ENCODE measurements around the gene TMEM59.
"Not testable (repeated sequence)": the region's sequence is repeated elsewhere in the genome, so short reads cannot be mapped to it uniquely, and the experiment has no call there.

The TMEM59 gene, protein sequence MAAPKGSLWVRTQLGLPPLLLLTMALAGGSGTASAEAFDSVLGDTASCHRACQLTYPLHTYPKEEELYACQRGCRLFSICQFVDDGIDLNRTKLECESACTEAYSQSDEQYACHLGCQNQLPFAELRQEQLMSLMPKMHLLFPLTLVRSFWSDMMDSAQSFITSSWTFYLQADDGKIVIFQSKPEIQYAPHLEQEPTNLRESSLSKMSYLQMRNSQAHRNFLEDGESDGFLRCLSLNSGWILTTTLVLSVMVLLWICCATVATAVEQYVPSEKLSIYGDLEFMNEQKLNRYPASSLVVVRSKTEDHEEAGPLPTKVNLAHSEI

DNA sequence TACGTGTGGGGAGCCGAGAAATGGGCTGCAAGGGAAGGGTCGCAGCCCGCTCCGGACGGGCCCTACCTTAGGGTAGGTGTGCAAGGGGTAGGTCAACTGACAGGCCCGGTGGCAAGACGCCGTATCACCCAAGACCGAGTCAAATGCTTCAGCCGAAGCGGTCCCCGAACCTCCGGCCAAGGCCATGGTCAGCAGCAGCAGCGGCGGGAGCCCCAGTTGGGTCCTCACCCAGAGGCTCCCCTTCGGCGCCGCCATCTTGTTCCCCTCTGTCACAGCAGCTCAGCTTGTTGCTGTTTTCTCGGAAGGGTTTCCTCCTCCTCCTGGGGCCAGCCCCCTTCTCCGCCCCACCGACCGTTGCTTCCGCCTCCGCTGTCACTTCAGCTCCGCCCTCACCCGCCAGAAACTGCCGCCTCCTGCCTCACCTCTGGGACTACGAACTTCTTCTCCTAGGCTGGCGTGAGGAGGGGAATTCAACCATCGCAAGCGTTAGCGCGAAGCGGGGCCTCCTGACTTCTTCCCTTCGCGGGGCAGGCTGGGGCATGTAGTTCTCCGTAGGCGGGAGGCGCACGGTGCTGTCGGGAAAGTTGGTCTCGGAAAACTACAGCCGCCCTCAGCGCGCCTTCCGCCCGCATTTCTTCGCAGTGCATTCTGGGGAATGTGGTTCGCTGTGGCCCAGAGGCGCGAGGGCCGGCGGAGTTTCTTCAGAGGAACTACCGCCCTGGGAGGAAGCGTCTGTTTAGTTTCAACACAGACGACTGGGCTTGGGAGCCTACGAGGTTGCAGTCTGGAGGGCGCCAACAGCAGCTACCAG lies at the start of gene TMEM59, which contains the start of gene TCEANC2:
Gene TMEM59 (minus strand): TSS at position 271 of the 811 bp plus-strand sequence. CDS start 16 bp downstream, at position 255.
Gene TCEANC2 (plus strand): TSS at position 675 of the 811 bp plus-strand sequence. CDS start 815 bp downstream, outside the sequence.
- DNase-seq (ENCODE audit: low read depth in 2 of 2), result peak; percentile 94 to 98

DNA sequence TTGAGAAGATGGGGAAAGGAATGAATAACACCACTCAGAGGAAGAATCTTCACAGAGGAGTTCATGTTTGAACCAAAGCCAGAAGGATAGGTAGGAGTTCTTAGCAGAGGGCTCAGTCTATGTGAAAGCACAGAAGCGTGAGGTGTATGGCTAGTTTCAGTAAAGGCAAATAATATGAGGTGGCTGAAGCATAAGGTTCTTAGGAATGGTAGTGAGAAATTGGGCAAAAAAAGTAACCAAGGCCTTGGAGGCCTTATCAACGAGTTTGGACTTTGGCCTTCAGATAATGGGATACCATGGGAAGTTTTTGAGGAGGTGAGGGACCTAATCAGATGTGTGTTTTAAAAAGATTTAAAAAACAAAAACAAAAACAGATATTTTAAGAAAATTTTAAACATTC lies 47.5 kb upstream of the TMEM59 start:
- no peak for DNase-seq (ENCODE audit: low read depth in 2 of 2)

DNA sequence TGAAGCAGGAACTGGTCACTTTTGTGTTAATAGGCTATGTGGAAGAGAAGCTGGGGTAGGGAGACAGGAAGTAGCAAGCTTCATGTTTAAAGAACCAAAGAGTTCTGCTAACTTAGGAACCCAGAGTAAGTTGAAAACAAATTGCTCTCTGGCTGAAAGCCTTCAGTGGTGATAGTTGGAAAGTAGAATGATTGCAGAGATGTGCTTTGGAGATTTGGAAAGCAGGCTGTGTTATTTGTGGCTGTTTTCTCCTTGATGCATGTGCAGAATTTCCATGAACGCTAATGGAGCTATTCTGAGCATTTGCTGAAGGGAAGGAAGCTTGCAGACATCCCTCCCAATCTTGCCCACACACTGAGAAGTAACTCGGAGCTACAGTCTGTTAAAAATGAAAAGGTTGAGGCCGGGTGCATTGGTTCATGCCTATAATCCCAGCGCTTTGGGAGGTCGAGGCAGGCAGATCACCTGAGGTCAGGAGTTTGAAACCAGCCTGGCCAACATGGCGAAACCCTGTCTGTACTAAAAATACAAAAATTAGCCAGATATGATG lies 46.1 kb upstream of the TMEM59 start:
- DNase-seq (ENCODE audit: low read depth in 2 of 2), result no peak

DNA sequence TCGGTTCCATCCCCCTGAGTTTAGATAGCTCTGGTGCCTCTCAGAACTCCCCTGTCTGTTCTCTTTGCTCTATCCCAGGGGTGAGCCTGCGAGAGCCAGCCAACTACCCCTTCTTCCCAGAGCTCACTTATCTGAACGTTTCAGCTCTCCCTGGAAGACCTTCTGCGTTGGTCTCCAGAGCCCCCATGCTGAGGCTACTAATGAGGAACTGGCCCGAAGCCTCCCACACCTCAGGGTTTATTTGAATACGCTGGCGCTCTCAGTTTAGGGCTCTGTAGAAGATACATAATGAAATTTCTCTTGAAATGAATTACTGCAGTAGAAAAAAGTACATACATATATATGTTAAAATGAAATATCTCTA lies 43.9 kb upstream of the TMEM59 start:
- DNase-seq (ENCODE audit: low read depth in 2 of 2), result no peak

DNA sequence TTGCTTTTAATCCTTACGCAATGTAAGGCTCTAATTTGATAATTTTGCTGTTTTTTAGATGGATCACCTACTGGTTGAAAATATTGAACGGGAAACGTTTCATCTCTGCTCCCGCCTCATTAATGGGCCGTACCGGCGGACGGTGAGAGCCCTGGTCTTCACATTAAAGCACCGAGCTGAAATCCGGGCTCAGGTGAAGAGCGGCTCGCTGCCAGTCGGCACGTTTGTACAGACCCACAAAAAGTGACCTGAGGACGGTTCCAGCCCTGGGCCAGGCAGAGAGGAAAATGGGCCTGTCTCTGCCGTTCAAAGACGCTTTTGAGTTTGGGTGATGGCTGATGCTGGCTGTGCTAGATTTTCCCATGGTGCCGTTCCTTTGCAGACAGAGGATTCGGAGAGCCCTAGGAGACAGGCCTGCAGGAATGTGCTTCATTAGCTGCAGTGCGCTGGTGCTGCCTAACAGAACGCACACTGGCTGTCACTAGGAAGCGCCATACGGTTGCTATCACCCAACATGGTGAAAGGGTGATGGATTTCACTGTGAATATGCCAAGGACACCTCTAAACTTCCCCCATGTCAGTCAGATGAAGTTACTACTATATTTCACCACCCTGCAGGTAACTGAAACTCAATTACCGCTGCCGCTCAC lies 43.3 kb upstream of the TMEM59 start:
- no peak for DNase-seq (ENCODE audit: low read depth in 2 of 2)

DNA sequence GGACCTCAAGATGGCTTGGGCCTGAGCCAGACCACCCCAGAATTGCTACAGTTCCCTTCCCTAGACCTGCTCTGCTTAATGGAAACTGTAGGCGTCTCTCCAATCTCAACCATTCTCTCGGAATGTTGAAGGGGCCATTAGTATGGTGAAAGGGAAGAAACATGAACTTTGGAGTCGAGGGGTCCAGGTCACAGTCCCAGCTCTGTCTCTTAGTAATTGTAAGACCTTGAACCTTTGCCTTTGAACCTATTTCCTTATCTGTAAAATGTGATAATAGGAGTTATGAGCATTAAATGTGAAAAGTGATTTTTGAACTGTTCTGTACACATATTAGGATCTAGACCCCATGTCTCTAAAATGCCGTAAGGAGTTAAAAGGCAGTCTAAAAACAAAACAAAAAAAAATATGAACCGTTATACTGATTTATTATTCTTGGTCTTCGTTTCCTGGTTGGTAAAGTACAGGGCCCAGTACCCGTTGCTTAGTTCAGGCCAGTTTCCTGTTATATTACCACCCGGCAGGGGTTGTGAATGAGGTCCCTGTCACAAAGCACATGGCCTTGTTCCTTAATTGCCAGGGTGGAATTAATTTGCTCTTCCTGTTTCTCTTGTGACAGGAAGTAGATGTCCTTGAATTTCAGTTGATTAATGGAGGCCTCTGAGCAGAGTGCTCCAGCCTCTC lies 42.7 kb upstream of the TMEM59 start:
- DNase-seq (ENCODE audit: low read depth in 2 of 2), result no peak

DNA sequence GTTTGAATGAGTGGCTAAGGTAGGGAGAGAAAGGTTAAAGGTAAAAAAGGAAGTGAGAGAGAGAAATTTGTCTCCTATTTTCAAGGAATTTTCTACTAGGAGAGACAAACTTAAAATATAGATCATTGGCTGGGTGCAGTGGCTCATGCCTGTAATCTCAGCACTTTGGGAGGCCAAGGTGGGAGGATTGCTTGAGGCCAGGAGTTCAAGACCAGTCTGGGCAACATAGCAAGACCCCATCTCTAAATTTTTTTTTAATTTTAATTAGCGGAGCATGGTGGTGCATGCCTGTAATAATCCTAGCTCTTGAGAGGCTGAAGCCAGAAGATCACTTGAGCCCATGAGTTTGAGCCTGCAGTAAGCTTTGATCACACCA lies 41.7 kb upstream of the TMEM59 start:
- DNase-seq (ENCODE audit: low read depth in 2 of 2), result not testable (repeated sequence)

DNA sequence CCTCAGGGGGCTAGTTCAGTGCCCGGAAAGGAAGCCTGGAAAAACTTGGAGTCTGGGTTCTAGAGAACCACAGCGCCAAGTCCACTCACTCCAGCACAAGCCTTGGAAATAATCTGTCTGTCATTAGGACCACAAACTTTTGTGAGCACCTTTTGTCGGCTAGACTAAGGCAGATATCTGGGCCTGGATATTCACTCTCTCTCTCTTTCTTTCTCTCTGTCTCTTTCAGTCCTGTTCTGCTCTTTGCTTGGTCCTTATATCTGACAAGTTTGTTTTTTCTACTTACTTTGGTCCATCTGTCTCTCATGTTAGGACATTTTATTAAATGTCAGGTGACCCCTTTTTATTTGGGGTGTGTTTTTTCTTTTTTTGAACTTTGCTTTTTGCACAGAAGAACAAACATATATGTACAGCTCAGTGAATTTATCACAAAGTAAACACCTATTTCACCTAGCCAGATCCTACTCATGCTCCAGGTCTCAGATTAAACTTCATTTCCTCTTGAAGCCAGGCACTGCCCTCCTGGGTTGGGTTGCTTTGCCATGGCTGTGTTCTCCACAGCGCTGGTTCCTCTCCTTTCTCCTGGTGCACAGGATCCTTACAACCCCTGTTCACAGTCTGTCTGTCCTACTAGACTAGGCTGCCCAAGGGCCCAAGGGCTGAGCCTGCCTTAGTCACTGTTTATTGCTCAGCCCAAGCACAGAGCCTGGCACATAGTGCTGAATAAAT lies 41.2 kb upstream of the TMEM59 start:
- DNase-seq (ENCODE audit: low read depth in 2 of 2), result no peak

DNA sequence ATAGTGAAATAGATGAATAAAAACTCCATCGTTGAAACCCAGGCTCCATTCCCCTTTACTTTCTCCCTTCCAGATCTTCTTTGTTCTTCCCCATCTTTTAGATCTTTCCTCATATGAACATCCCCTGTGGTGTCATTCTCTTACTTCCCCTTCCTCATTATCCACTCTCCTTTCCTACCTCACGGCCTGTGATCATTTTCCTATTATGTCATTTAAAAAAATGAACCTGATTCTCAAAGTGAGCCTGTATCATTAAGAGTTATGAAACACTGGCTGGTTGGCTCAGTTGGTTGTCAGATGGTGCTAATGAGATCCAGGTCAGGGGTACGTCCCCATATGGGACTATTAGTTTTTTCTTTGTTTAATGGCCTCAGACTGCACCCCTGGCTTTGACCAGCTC lies 38.7 kb upstream of the TMEM59 start:
- no peak for DNase-seq (ENCODE audit: low read depth in 2 of 2)

DNA sequence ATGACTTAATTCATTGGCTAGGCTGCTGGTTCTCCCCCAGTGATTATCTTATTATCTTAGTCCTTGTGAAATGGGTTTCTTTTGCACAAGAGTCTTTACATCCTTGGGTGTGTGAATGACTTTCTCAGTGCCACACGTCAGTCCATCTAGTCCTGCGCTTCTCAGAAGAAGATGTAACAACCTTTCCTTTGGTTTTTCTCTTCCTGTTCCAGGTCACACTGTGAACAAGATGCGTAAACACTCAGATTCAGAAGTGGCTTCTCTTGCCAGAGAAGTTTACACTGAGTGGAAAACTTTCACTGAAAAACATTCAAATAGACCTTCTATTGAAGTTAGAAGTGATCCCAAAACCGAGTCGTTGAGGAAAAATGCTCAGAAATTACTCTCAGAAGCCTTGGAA lies 35.4 kb upstream of the TMEM59 start:
- DNase-seq (ENCODE audit: low read depth in 2 of 2), result no peak

DNA sequence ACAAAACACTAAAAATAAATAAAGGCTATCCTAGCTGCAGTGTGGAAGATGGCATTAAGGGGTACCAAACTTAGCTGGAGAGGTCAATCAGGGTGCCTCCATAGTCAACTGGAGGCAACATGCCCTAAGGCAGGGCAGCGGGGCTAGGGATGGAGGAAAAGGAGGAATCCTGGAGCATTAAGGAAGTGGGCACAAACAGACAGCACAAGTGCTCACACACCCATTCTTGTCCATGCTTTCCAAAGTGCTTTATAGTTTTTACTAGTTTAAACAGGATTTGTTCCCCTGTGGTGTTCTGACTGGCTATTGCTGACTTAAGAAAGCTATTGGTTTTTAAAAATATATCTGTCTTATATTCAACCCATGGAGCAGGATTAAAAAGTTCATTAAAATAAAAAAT lies 33.8 kb upstream of the TMEM59 start:
- no peak for DNase-seq (ENCODE audit: low read depth in 2 of 2)

DNA sequence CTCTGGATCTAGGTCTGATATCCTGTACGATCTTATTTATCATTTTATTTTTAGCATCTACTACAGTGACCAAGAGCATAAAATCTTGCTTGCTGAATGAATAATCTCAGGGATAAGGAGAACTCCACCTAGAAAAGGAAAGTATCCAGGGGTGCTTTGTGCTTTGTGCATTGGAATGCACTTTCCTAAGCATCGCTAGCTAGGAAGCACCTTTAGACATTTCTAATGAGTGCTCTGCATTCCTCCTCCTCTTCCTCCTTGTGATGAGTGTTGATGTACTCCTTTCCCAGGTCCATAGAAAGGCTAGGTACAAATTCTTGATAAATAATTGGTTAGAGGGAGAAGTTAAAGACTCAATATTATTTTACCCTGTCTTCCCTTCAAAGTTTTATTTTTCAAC lies 31.8 kb upstream of the TMEM59 start:
- no peak for DNase-seq (ENCODE audit: low read depth in 2 of 2)

DNA sequence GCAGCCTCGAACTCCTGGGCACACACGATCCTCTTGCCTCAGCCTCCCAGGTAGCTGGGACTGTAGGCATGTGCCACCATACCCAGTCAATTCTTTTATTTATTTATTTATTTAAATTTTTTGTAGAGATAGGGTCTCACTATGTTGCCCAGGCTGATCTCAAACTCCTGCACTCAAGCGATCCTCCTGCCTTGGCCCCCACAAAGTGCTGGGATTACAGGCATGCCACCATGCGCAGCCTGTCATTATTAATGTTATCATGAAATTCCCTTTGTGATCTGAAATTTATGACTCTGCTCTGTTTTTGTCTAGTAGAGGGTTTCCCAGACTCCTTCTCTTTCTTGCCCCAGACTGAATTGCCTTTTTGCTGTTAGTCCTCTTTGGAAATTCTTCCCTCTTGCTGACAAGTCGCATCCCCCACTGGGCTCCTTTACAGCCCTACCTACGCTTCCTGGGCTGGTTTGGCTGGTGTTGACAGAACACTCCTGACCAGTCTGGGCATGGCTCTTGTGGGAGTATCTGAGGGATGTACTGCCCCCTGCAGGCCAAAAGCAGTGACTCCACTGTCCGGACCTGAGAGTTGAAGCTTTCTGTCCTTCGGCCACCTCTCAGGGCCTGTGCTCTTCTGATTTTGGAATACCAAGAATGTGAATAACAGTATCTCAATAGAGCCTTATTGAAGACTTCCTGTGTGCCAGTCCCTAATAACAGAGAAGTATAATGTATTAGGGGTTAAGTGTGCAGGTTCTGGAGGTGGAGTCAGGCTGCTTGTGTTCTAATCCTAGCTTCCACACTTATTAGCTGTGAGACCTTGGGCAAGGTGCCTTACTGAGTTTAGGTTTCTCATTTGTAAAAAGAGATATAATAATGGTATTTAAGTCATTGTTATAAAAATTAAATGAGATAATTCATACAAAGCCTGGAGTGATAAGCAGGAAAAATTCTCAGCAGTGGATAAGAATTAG lies 28.6 kb upstream of the TMEM59 start:
- peak; percentile 31 to 47 for DNase-seq (ENCODE audit: low read depth in 2 of 2)

DNA sequence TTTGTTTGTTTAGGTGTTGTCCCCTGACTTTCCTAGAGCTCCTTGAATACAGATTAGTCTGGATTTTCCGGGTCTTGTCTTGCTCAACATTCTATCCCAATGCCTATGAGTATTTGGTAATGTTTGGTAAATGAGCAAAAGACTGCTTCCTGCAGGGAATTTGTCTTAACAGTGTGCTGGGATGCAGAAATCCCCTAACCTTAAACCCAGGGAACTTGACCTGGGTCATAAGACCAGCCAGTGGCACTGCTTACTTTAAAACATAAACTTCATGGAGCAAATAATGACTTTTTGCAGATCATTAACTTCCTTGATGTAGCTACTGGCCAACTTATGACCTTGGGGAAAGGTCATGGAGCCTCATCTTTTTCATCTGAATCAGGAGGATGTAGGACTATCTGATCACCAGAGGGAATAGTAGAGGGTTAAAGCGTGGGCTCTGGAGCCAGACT lies 27.6 kb upstream of the TMEM59 start:
- no peak for DNase-seq (ENCODE audit: low read depth in 2 of 2)

DNA sequence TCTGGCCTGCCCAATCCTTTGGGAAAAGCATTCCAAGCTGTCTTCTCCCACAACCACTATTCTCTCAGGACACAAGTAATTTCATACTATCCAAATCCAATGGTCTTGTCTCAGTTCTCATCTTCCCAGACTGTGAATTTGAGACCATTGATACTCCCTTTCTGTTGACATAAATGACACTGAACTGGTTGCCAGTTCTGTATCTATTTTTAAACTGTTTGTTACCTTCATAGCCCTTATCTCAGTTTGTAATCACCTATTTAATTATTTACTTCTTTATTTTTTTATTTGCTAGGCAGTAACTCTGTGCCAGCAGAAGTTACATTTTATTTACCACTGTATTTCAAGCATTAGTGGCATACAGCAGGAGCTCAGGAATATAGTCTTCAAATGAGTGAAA lies 24.4 kb upstream of the TMEM59 start:
- DNase-seq (ENCODE audit: low read depth in 2 of 2), result no peak

DNA sequence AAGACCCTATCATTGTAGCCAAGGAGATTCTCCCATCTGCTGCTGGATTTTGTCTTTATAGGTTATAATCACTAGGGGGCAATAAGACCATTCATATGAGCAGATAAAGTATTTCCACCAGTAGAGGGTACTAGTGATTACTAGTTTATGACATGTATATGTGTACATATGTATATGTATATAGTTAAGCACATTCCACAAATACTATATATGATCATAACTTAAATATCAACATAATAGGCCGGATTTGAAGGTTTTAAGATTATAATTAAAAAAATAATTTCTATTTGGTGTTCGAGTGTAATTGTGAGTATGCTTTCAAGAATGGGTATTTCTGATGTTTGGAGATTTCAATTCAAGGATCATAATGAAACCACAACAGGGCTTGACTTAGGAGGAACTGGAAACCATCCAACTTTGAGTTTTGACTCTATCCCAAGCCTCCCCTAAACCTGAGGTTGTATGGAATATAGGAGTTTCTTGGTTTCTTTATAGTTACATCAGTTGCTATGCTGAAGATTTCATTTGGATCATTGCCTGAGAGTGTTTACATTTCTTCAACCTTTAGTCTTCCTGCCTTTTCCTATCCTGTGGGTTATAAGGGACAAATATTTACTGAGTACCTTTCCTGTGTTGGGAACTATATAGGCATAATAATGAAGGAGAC lies 17.3 kb upstream of the TMEM59 start:
- no peak for DNase-seq (ENCODE audit: low read depth in 2 of 2)

DNA sequence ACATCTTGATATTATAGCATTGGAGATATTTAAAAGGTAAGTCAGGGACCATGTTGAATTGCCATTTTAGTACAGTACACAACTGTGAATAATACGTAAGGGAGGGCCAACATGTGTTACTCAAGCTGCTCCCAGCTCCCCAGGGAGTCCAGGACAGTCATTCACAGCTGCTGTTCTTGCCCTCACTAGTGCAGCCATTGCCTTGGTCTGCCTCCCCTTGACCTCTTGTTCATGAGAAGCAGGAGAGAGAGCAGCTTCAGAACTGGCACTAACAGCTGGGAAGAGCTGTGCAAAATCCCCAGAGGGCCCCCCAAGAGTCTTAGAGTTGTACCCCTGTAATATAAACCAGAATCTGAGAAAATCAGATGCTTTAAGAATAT lies 16.8 kb upstream of the TMEM59 start:
- no peak for DNase-seq (ENCODE audit: low read depth in 2 of 2)

DNA sequence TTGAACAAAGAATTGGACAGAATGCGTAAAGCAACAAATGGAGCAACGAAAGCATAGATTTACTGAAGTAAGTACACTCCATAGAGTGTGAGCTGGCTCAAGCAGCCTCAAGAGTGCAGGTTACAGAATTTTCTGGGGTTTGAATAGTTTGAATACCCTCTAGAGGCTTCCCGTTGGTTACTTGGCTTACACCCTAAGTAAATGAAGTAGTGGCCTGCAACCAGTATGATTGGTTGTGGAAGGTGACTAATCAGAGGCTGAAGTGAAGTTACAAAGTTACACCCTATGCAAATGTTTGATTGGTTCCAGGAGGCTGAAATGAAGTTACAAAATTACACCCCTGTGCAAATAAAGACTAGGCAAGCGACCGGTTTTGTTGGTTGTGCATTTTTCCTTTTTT lies 11.3 kb upstream of the TMEM59 start:
- no peak for DNase-seq (ENCODE audit: low read depth in 2 of 2)

DNA sequence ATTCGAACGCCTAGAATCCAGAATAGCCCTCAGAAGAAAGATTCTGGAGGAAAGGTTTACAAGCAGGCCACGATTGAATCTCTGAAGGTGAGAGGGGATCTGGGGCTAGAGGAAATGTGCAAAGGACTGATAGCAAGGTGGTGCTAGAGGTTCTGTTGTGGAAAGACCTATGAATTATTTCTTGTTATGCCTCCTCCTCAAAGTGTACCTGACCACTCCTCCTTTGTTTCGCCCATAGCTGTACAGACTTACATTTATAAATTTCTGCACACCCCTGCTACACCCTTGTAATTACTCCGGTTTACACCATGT lies 1.4 kb upstream of the TMEM59 start:
- DNase-seq (ENCODE audit: low read depth in 2 of 2), result no peak

Measured in stimulated activated CD4-positive, alpha-beta T cell treated with anti-CD3 and anti-CD28 coated beads, Interleukin-15, amount 100 ng/mL, for 48 hours (primary cell).